Calu3 (cell line): ENCODE results near the gene COL11A2. TPM values are rescaled to one million over a fixed set of nuclear protein-coding genes. Genes with fewer than 3 reads are reported as not detected.
"Not testable (repeated sequence)": the region's sequence is repeated elsewhere in the genome, so short reads cannot be mapped to it uniquely, and the experiment has no call there.

Experiments
- BruUV-seq: library from RNA; stranded (reverse); fragments of 400-500 nt; replicated peaks from 2 replicates; lab custom pipeline; 2021; lab: Mats Ljungman, UMichigan
- CTCF ChIA-PET: fragments of 300-600 bp; sonication (Branson Sonifier 250); formaldehyde crosslinking; loops from one replicate; lab custom pipeline; 2022; ENCODE audit warnings: antibody characterized with exemption; lab: Charles Lee
- DNase-seq: peaks from one replicate; pipeline ENCODE4 v3.0.0; 2022
- H3K27ac Mint-ChIP-seq: one replicate; pipeline ENCODE4 v1.8.0; 2022; ENCODE audit warnings: mixed read lengths; ENCODE audit not compliant: unreplicated experiment
- H3K27me3 Mint-ChIP-seq: one replicate; pipeline ENCODE4 v1.8.0; 2022; ENCODE audit warnings: mixed read lengths; ENCODE audit not compliant: unreplicated experiment
- H3K36me3 Mint-ChIP-seq: one replicate; pipeline ENCODE4 v1.8.0; 2022; ENCODE audit warnings: mild to moderate bottlenecking, moderate library complexity, mixed read lengths; ENCODE audit not compliant: insufficient read depth, unreplicated experiment
- H3K4me1 Mint-ChIP-seq: one replicate; pipeline ENCODE4 v1.8.0; 2022; ENCODE audit warnings: mild to moderate bottlenecking, low read depth, mixed read lengths; ENCODE audit not compliant: unreplicated experiment
- H3K4me3 Mint-ChIP-seq: one replicate; pipeline ENCODE4 v1.8.0; 2022; ENCODE audit warnings: mild to moderate bottlenecking, low read depth, moderate library complexity, mixed read lengths; ENCODE audit not compliant: unreplicated experiment
- H3K9me3 Mint-ChIP-seq: one replicate; pipeline ENCODE4 v1.8.0; 2022; ENCODE audit warnings: low read depth, mixed read lengths; ENCODE audit not compliant: unreplicated experiment
- CTCF ChIP-seq: fragments of 200-600 bp; IDR thresholded peaks from one replicate; pipeline ENCODE4 v1.8.0; 2022; ENCODE audit warnings: antibody characterized with exemption; ENCODE audit not compliant: unreplicated experiment
- intact Hi-C: fragments of 100-400 bp; cut with micrococcal nuclease; formaldehyde crosslinking; loops from one replicate; pipeline ENCODE4 v1.10.0; 2022; ENCODE audit not compliant: unreplicated experiment
- total RNA-seq: library from RNA; stranded (reverse); gene quantifications from 2 replicates; pipeline ENCODE4 v1.2.3, GENCODE V29; 2022

The COL11A2 gene
- total RNA-seq, 1 experiment from 2014 or later: 1.8 TPM

GRCh38 chr6:33156561-33156960 lies 35.7 kb downstream of the COL11A2 start:
- H3K4me1 Mint-ChIP-seq: peaks cover 8% of the 10 kb centered on the region
- CTCF ChIA-PET: no interaction called here
- no peak overlapping the region for H3K4me3 Mint-ChIP-seq
- intact Hi-C loops: no loop called here
- H3K27me3 Mint-ChIP-seq: peaks cover 75% of the 10 kb centered on the region
- H3K27ac Mint-ChIP-seq: no peak overlapping the region
- TF ChIP-seq CTCF: no peak
- no TSS peak for BruUV-seq
- H3K9me3 Mint-ChIP-seq: no peaks in the 10 kb centered on the region
- H3K36me3 Mint-ChIP-seq: peaks cover 5% of the 10 kb centered on the region
- DNase-seq: no peak

GRCh38 chr6:33154349-33154748 lies 37.9 kb downstream of the COL11A2 start:
- no peak for TF ChIP-seq CTCF
- intact Hi-C loops: no loop called here
- H3K27ac Mint-ChIP-seq: no peak overlapping the region
- H3K27me3 Mint-ChIP-seq: peaks cover 90% of the 10 kb centered on the region
- CTCF ChIA-PET: interaction anchor here (1.1 kb wide), 1 partner anchor 19 kb away, joined by 3 read pairs; no protein-coding TSS in a partner anchor
- no peak overlapping the region for H3K4me3 Mint-ChIP-seq
- no TSS peak for BruUV-seq
- DNase-seq: no peak
- H3K36me3 Mint-ChIP-seq: no peaks in the 10 kb centered on the region
- H3K9me3 Mint-ChIP-seq: no peaks in the 10 kb centered on the region
- H3K4me1 Mint-ChIP-seq: no peaks in the 10 kb centered on the region

- peaks cover 82% of the 10 kb centered on the region for H3K27me3 Mint-ChIP-seq
- no peak for TF ChIP-seq CTCF
- BruUV-seq: no TSS peak
- H3K4me3 Mint-ChIP-seq: no peak overlapping the region
- H3K36me3 Mint-ChIP-seq: no peaks in the 10 kb centered on the region
- CTCF ChIA-PET: interaction anchor here (0.8 to 2.0 kb wide), 3 partner anchors 11 to 97 kb away, joined by 3 to 6 read pairs (median 3); no protein-coding TSS in a partner anchor
- H3K9me3 Mint-ChIP-seq: no peaks in the 10 kb centered on the region
- no peak overlapping the region for H3K27ac Mint-ChIP-seq
- intact Hi-C loops: no loop called here
- H3K4me1 Mint-ChIP-seq: no peaks in the 10 kb centered on the region
- DNase-seq: no peak
Observed at GRCh38 chr6:33151050-33151449, 41.2 kb downstream of the COL11A2 start.

GRCh38 chr6:33150560-33150959 lies 41.7 kb downstream of the COL11A2 start:
- peaks cover 79% of the 10 kb centered on the region for H3K27me3 Mint-ChIP-seq
- H3K4me3 Mint-ChIP-seq, BruUV-seq, H3K9me3 Mint-ChIP-seq, intact Hi-C loops, H3K36me3 Mint-ChIP-seq, DNase-seq, H3K27ac Mint-ChIP-seq, H3K4me1 Mint-ChIP-seq: not testable (repeated sequence)
- CTCF ChIA-PET: interaction anchor here (0.7 to 2.0 kb wide), 5 partner anchors 11 to 137 kb away, joined by 3 to 7 read pairs (median 5); no protein-coding TSS in a partner anchor
